ENCODE data around the gene S100PBP.

The S100PBP gene

GRCh38 chr1:32870615-32871363 is 53.3 kb downstream of the S100PBP start, which contains the start of gene FNDC5:
Gene FNDC5 (minus strand): TSS chr1:32870912.
- DNase-seq (ENCODE audit: low read depth) = no peak

- DNase-seq (ENCODE audit: low read depth) = no peak
Observed at GRCh38 chr1:32871364-32872191, 54.1 kb downstream of the S100PBP start.

GRCh38 chr1:32872192-32872460 is 54.7 kb downstream of the S100PBP start:
- no peak for DNase-seq (ENCODE audit: low read depth)

GRCh38 chr1:32873484-32873883 is 56.0 kb downstream of the S100PBP start:
- no peak for DNase-seq (ENCODE audit: low read depth)

- DNase-seq (ENCODE audit: low read depth) = no peak
Observed at GRCh38 chr1:32874860-32875752, 57.7 kb downstream of the S100PBP start.

- peak; percentile 41 for DNase-seq (ENCODE audit: low read depth)
Observed at GRCh38 chr1:32876341-32877210, 59.1 kb downstream of the S100PBP start.

- no peak for DNase-seq (ENCODE audit: low read depth)
Observed at GRCh38 chr1:32877211-32878110, 60.0 kb downstream of the S100PBP start.

GRCh38 chr1:32878183-32878582 is 60.7 kb downstream of the S100PBP start:
- DNase-seq (ENCODE audit: low read depth) = no peak

- no peak for DNase-seq (ENCODE audit: low read depth)
Observed at GRCh38 chr1:32878637-32879041, 61.2 kb downstream of the S100PBP start.

- no peak for DNase-seq (ENCODE audit: low read depth)
Observed at GRCh38 chr1:32881291-32881690, 63.8 kb downstream of the S100PBP start.

GRCh38 chr1:32881871-32882850 is 64.7 kb downstream of the S100PBP start:
- DNase-seq (ENCODE audit: low read depth) = no peak

GRCh38 chr1:32883338-32884031 is 66.0 kb downstream of the S100PBP start:
- no peak for DNase-seq (ENCODE audit: low read depth)

GRCh38 chr1:32884032-32884372 is 66.5 kb downstream of the S100PBP start:
- no peak for DNase-seq (ENCODE audit: low read depth)

GRCh38 chr1:32884726-32885125 is 67.3 kb downstream of the S100PBP start:
- no peak for DNase-seq (ENCODE audit: low read depth)

- no peak for DNase-seq (ENCODE audit: low read depth)
Observed at GRCh38 chr1:32885676-32886003, 68.2 kb downstream of the S100PBP start.

GRCh38 chr1:32886004-32886827 is 68.8 kb downstream of the S100PBP start, which contains the start of gene HPCA:
Gene HPCA (plus strand): TSS chr1:32886491. CDS start chr1:32888899, 2,408 bp downstream.
- DNase-seq (ENCODE audit: low read depth) = no peak

- no peak for DNase-seq (ENCODE audit: low read depth)
Observed at GRCh38 chr1:32886828-32887414, 69.5 kb downstream of the S100PBP start.

Measured in activated gamma-delta T cell treated with anti-CD3 and anti-CD28 coated beads, Interleukin-2, amount 50 U/mL, for 16 hours (primary cell).